Activated CD4-positive, alpha-beta T cell treated with anti-CD3 and anti-CD28 coated beads, Interleukin-2, amount 50 U/mL, for 16 hours (primary cell): ENCODE measurements around the gene CAPN9.
A peak's percentile ranks its signal among the peaks of the same experiment; 100 is the strongest.
"Not testable (repeated sequence)": the region's sequence is repeated elsewhere in the genome, so short reads cannot be mapped to it uniquely, and the experiment has no call there.

Source experiments
- DNase-seq: peaks from one replicate; pipeline ENCODE4 v3.0.0-alpha.2; 2020

CAPN9 gene

GRCh38 chr1:230749635-230750034 lies 2.4 kb downstream of the CAPN9 start:
- no peak for DNase-seq

- no peak for DNase-seq
Observed at GRCh38 chr1:230750576-230750975, 3.4 kb downstream of the CAPN9 start.

DNA sequence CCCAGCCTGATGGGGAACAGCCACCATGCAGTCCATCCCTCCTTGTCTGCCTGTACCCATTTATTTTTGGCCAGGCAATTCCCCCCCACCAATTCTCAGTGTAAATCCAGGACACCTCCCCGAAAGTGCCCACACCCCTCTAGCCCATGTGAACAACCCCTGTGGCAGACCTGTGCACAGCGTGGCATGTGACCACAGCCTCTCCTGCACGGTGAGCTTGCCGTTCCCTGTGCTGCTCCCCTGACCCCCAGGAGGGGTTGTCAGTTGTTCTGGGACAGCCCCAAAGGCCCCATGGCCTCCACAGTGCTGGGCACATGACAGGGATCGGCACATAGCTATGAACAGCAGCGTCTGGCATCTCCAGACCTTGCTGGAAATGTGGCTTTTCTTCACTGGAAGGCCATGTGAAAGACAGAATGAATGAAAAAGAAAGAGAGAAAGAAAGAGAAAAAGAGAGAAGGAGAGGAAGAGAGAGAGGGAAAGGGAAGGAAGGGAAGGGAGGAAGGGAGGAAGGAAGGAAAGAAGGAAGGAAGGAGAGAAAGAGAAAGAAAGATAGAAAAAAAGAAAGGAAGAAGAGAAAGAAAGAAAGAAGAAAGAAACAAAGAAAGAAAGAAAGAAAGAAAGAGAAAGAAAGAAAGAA lies 3.9 kb downstream of the CAPN9 start:
- no peak for DNase-seq

DNA sequence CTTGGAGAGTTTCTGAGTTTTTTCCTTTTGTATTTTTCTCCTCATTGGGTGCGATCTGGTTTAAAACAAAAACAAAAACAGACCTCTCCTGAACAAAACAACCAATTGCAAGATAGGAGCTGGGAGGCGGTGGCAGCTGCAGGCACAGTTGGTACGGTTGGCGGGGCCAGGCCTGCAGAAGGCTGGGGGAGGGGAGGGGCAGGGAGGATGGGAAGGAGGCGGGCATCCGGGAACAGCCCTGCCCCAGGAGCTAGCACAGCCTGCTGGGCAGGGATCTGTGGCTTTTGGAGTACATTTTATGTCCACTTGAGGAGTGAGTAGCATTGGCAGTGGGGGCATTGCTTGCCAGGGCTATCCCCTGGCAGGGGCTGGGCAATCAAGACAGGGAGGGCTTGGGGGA lies 5.2 kb downstream of the CAPN9 start:
- no peak for DNase-seq

DNA sequence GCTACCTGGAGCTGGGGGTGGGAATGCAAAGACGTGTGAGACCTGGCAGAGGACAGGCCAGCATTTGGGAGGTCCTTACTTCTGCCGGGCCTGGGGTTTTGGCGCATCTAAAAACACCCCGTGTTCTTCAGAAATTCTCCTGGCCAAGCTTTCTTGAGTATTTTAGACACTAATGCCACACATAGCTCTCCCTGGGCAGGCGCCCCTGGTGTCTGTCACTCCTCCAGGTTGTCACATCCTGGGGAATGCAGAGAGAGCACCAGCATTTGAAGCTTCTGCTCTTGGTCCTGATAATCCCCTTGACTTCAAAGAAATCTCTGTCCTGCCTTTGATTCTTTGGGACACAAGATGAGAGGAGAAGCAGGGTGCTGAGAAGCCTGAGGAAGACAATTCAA lies 6.0 kb downstream of the CAPN9 start:
- DNase-seq, result no peak

- peak; percentile 30 for DNase-seq
Observed at GRCh38 chr1:230753586-230754251, 6.5 kb downstream of the CAPN9 start.

GRCh38 chr1:230754796-230755195 lies 7.6 kb downstream of the CAPN9 start:
- DNase-seq, result no peak

- DNase-seq, result no peak
Observed at GRCh38 chr1:230757856-230758708, 10.9 kb downstream of the CAPN9 start.

- no peak for DNase-seq
Observed at GRCh38 chr1:230758709-230759368, 11.7 kb downstream of the CAPN9 start.

DNA sequence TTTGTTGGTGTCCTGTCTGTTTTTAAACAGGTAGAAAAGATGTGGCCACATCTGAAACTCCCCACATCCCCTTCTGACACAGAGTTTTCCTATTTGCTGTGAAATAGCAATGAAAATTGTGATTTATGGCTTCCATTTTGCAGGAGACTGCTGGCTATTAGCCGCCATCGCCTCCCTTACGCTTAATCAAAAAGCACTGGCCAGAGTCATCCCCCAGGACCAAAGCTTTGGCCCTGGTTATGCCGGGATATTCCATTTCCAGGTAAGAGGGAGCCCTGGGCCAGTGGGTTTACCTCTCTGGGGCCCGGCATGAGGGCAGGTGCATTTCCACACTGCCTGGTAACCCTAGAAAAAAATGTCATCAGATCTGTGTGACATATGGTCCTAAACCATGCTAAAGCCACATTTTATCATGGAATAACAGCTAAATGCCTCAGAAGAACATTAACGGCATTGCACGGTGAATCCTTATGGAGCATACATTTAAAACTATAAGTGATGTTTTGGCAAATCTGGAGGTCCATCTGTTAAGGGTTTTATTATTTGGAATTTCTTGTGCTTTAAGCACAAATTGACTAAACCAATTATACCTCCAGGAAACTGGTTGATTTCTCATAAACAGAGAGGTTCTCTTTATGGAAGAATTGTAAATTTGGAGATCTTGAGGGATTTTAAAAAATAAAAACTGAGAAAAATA lies 12.3 kb downstream of the CAPN9 start:
- no peak for DNase-seq

- DNase-seq, result no peak
Observed at GRCh38 chr1:230760360-230760827, 13.2 kb downstream of the CAPN9 start.

DNA sequence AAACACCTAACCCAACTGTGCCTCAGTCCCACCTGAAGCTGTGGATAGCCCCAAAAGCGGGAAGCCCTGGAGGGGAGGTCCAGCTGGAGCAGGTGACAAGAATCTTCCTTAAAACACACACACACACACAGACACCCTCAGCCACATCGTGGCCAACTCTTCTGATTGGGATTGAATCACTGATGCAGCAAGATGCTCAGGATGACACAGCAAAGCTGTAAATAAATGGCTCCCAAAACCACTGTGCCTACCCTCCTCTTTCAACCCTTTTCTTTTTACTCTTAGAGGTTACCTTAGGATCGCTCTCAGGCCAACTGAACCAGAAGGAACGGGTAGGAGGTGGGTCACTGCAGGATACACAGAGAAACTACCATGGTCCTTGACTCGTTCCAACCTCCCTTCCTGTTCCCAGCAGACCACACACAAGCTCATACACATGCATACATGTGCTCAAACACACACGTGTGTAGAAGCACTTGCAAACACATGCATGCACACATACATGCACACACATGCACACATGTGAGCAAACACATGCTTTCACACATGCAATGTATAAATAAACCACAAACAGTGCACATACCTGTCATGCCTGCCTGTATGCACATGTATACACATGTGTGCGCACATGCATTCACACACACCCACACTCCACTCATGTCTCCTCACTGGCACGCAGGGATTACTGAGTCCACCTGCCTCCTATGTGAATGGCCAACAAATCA lies 14.4 kb downstream of the CAPN9 start:
- no peak for DNase-seq

GRCh38 chr1:230763927-230764591 lies 16.9 kb downstream of the CAPN9 start:
- DNase-seq, result no peak

DNA sequence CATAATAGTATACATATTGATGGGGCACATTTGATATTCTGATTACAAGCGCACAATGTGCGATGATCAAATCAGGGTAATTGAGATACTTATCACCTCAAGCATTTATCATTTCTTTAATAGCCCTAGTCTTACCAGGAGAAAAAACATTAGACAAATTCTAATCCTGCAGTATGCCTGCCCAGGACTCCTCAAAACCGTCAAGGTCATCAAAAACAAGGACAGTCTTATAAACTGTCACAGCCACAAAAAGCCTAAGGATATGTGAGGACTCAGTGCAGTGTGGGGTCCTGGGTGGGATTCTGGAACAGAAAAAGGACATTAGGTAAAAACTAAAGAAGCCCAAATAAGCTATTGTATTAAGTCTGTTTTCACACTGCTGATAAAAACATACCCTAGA lies 19.1 kb downstream of the CAPN9 start:
- DNase-seq, result no peak

DNA sequence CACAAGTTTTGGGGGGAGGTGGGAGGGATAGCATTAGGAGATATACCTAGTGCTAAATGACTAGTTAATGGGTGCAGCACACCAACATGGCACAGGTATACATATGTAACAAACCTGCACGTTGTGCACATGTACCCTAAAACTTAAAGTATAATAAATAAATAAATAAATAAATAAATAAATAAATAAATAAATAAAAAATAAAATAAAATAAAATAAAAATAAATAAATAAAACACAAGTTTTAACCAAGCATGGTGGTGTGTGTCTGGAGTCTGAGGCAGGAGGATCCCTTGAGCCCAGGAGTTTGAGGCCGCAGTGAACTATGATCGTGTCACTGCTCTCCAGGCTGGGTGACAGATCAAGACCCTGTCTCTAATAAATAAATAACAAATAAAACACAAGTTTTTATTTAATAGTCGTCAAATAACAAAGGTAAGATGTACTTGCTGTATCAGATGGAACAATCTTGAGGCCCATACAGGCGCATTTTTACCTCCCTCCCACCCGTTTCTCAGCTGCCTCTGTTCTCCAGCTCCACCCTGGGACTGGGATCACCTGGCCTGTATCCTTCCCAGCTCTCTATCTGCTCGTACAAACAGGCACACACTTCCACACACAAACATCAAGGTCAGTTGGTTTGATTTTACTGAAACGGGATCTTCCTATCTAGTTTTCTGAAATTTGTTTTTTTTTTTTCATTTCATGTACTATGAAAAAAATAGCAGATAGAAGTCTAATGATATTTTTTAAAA lies 20.8 kb downstream of the CAPN9 start:
- not testable (repeated sequence) for DNase-seq

DNA sequence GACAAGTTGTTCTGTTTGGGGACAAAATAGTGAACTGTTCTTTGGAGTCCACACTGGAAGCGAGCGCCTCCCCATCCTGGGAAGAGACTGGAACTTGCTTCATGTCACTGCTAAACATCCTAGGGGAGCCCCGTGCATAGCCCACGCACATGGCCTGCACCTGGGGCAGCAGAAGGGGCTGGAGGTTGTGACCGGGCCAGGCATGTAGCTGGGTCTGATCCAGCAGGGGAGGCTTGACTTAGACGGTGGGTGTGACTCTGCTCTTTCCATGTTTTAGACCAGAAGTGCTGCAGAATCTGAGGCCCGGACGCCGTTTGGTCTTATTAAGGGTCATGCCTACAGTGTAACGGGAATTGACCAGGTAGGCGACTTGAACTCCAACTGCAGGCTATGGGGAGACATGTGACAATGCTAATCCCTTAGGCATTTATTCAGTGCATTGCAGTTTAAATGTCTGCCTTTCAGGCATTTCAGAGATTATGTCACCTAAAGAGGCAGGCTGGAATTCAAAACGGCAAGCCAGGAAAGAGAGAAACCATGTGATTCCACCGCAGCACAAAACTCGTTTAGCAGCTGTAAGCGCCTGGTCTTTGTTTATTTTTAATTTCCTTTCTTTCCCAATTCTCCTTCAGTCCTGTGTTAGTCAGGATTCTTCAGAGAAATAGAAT lies 21.8 kb downstream of the CAPN9 start:
- no peak for DNase-seq

- DNase-seq, result no peak
Observed at GRCh38 chr1:230770317-230770716, 23.1 kb downstream of the CAPN9 start.

GRCh38 chr1:230771773-230772354 lies 24.7 kb downstream of the CAPN9 start:
- DNase-seq, result no peak
